ENCODE results near the gene RIMBP2. TPM values are rescaled to one million over a fixed set of nuclear protein-coding genes. Genes with fewer than 3 reads are reported as not detected.

Gene RIMBP2
- total and polyA plus RNA-seq, 2 donors (not counting 1 experiment from before 2014, with no cell fraction given): 0.17 TPM; not detected in 1

- Histone ChIP-seq H3K27me3 (ENCODE audit: control insufficient read depth, insufficient read depth, low read length) (no peaks in the 10 kb centered on the region), H3K27ac (ENCODE audit: insufficient read depth, low read length) (no peak overlapping the region), H3K4me1 (ENCODE audit: control insufficient read depth, extremely low read depth, insufficient read depth, low read length) (no peaks in the 10 kb centered on the region), H3K4me2 (ENCODE audit: extremely low read depth, insufficient read depth, low read length) (no peak overlapping the region), H3K9me3 (ENCODE audit: control insufficient read depth, insufficient read depth, low read depth, low read length) (peaks cover 2% of the 10 kb centered on the region), H4K20me1 (ENCODE audit: control insufficient read depth, extremely low read depth, insufficient read depth, low read length) (no peaks in the 10 kb centered on the region), H2AFZ (ENCODE audit: low read length) (no peak overlapping the region), H3K36me3 (ENCODE audit: control insufficient read depth, insufficient read depth, low read length) (no peaks in the 10 kb centered on the region), H3K4me3 (replicated peaks in 1 of 4; ENCODE audit: control extremely low read depth in 1 of 4, insufficient read depth in 1 of 4, low read depth in 3 of 4, low read length in 4 of 4) (no peak overlapping the region), H3K79me2 (ENCODE audit: control insufficient read depth, insufficient read depth, low read length) (no peaks in the 10 kb centered on the region), H3K9ac (ENCODE audit: insufficient read depth, low read length) (no peak overlapping the region)
- no peak for DNase-seq (ENCODE audit: low read depth in 2 of 2)
- no peak for TF ChIP-seq CTCF (conservative IDR thresholded peaks at IDR 0.05 in 1 of 2, IDR thresholded peaks at IDR 0.05 in 1 of 2; ENCODE audit: low read depth in 1 of 2, low read length in 2 of 2)
- no peak for TF ChIP-seq EZH2 (IDR thresholded peaks at IDR 0.05; ENCODE audit: low read length, missing control alignments)
Measured at GRCh38 chr12:130729344-130729743, 13.2 kb upstream of the RIMBP2 start.

GRCh38 chr12:130728158-130729058, 12.3 kb upstream of the RIMBP2 start:
- Histone ChIP-seq H3K27me3 (ENCODE audit: control insufficient read depth, insufficient read depth, low read length) (no peaks in the 10 kb centered on the region), H3K36me3 (ENCODE audit: control insufficient read depth, insufficient read depth, low read length) (no peaks in the 10 kb centered on the region), H3K9me3 (ENCODE audit: control insufficient read depth, insufficient read depth, low read depth, low read length) (peaks cover 2% of the 10 kb centered on the region), H3K4me2 (ENCODE audit: extremely low read depth, insufficient read depth, low read length) (no peak overlapping the region), H2AFZ (ENCODE audit: low read length) (no peak overlapping the region), H3K9ac (ENCODE audit: insufficient read depth, low read length) (no peak overlapping the region), H4K20me1 (ENCODE audit: control insufficient read depth, extremely low read depth, insufficient read depth, low read length) (no peaks in the 10 kb centered on the region), H3K79me2 (ENCODE audit: control insufficient read depth, insufficient read depth, low read length) (no peaks in the 10 kb centered on the region), H3K4me1 (ENCODE audit: control insufficient read depth, extremely low read depth, insufficient read depth, low read length) (no peaks in the 10 kb centered on the region), H3K4me3 (replicated peaks in 1 of 4; ENCODE audit: control extremely low read depth in 1 of 4, insufficient read depth in 1 of 4, low read depth in 3 of 4, low read length in 4 of 4) (no peak overlapping the region), H3K27ac (ENCODE audit: insufficient read depth, low read length) (no peak overlapping the region)
- no peak for DNase-seq (ENCODE audit: low read depth in 2 of 2)
- TF ChIP-seq CTCF (conservative IDR thresholded peaks at IDR 0.05 in 1 of 2, IDR thresholded peaks at IDR 0.05 in 1 of 2; ENCODE audit: low read depth in 1 of 2, low read length in 2 of 2) (no peak), EZH2 (IDR thresholded peaks at IDR 0.05; ENCODE audit: low read length, missing control alignments) (no peak)

GRCh38 chr12:130719263-130719859, 3.3 kb upstream of the RIMBP2 start:
- Histone ChIP-seq H3K4me3 (replicated peaks in 1 of 4; ENCODE audit: control extremely low read depth in 1 of 4, insufficient read depth in 1 of 4, low read depth in 3 of 4, low read length in 4 of 4) (no peak overlapping the region), H3K27me3 (ENCODE audit: control insufficient read depth, insufficient read depth, low read length) (no peaks in the 10 kb centered on the region), H3K9ac (ENCODE audit: insufficient read depth, low read length) (no peak overlapping the region), H3K79me2 (ENCODE audit: control insufficient read depth, insufficient read depth, low read length) (no peaks in the 10 kb centered on the region), H3K27ac (ENCODE audit: insufficient read depth, low read length) (no peak overlapping the region), H3K9me3 (ENCODE audit: control insufficient read depth, insufficient read depth, low read depth, low read length) (no peaks in the 10 kb centered on the region), H3K4me2 (ENCODE audit: extremely low read depth, insufficient read depth, low read length) (no peak overlapping the region), H3K4me1 (ENCODE audit: control insufficient read depth, extremely low read depth, insufficient read depth, low read length) (no peaks in the 10 kb centered on the region), H4K20me1 (ENCODE audit: control insufficient read depth, extremely low read depth, insufficient read depth, low read length) (no peaks in the 10 kb centered on the region), H2AFZ (ENCODE audit: low read length) (no peak overlapping the region), H3K36me3 (ENCODE audit: control insufficient read depth, insufficient read depth, low read length) (no peaks in the 10 kb centered on the region)
- no peak for TF ChIP-seq CTCF (conservative IDR thresholded peaks at IDR 0.05 in 1 of 2, IDR thresholded peaks at IDR 0.05 in 1 of 2; ENCODE audit: low read depth in 1 of 2, low read length in 2 of 2)
- TF ChIP-seq EZH2 (IDR thresholded peaks at IDR 0.05; ENCODE audit: low read length, missing control alignments): no peak
- no peak for DNase-seq (ENCODE audit: low read depth in 2 of 2)

Data from fibroblast of lung (primary cell).